Measurements from ENCODE around the gene CRYZL1.

The CRYZL1 gene

GRCh38 chr21:33558777-33559421, 82.6 kb downstream of the CRYZL1 start:
- DNase-seq = no peak

- DNase-seq = no peak
Observed at GRCh38 chr21:33557447-33557846, 84.1 kb downstream of the CRYZL1 start.

GRCh38 chr21:33554982-33555344, 86.6 kb downstream of the CRYZL1 start:
- DNase-seq = no peak

- DNase-seq = no peak
Observed at GRCh38 chr21:33554236-33554981, 87.1 kb downstream of the CRYZL1 start.

GRCh38 chr21:33552999-33553598, 88.4 kb downstream of the CRYZL1 start:
- no peak for DNase-seq

GRCh38 chr21:33552093-33552998, 89.2 kb downstream of the CRYZL1 start:
- DNase-seq = no peak

GRCh38 chr21:33551664-33552063, 89.9 kb downstream of the CRYZL1 start:
- DNase-seq = no peak

GRCh38 chr21:33550772-33551660, 90.5 kb downstream of the CRYZL1 start:
- no peak for DNase-seq

GRCh38 chr21:33549848-33550771, 91.4 kb downstream of the CRYZL1 start:
- no peak for DNase-seq

- DNase-seq = no peak
Observed at GRCh38 chr21:33546086-33546485, 95.5 kb downstream of the CRYZL1 start.

- DNase-seq = no peak
Observed at GRCh38 chr21:33544451-33545195, 96.9 kb downstream of the CRYZL1 start.

- peak; percentile 44 for DNase-seq
Observed at GRCh38 chr21:33543505-33544129, 97.9 kb downstream of the CRYZL1 start.

- peak; percentile 98 for DNase-seq
Observed at GRCh38 chr21:33542640-33543504, 98.7 kb downstream of the CRYZL1 start, which contains the start of gene SON. Gene SON, plus strand, starts transcription at chr21:33543038. Its CDS starts 55 bp downstream, at chr21:33543093.

GRCh38 chr21:33541756-33542639, 99.5 kb downstream of the CRYZL1 start, which contains the start of gene GART:
Gene GART, minus strand, starts transcription at chr21:33542117. Its CDS starts 2,802 bp downstream, at chr21:33539315.
- peak; percentile 81 for DNase-seq

- DNase-seq = no peak
Observed at GRCh38 chr21:33541105-33541711, 100.3 kb downstream of the CRYZL1 start.

- DNase-seq = no peak
Observed at GRCh38 chr21:33540711-33541104, 100.8 kb downstream of the CRYZL1 start.

- no peak for DNase-seq
Observed at GRCh38 chr21:33539616-33540015, 101.9 kb downstream of the CRYZL1 start.
